ENCODE data around the gene FRMD6.

- TF ChIP-seq CTCF (IDR thresholded peaks at IDR 0.05), result no peak
- no peak for TF ChIP-seq POLR2A (IDR thresholded peaks at IDR 0.05)
Observed at GRCh38 chr14:51643140-51643539, 8.6 kb upstream of the FRMD6 start.

All from upper lobe of left lung (tissue), 4 donors.